Cerebellar nuclear complex (tissue), 1 donor: ENCODE data around the gene PRICKLE3.
"Not testable (repeated sequence)": the region's sequence is repeated elsewhere in the genome, so short reads cannot be mapped to it uniquely, and the experiment has no call there.

Experiments
- DNase-seq, 2 experiments: peaks; one replicate each; lab custom pipeline; 2025; lab: John Stamatoyannopoulos, UW

The PRICKLE3 gene

DNA sequence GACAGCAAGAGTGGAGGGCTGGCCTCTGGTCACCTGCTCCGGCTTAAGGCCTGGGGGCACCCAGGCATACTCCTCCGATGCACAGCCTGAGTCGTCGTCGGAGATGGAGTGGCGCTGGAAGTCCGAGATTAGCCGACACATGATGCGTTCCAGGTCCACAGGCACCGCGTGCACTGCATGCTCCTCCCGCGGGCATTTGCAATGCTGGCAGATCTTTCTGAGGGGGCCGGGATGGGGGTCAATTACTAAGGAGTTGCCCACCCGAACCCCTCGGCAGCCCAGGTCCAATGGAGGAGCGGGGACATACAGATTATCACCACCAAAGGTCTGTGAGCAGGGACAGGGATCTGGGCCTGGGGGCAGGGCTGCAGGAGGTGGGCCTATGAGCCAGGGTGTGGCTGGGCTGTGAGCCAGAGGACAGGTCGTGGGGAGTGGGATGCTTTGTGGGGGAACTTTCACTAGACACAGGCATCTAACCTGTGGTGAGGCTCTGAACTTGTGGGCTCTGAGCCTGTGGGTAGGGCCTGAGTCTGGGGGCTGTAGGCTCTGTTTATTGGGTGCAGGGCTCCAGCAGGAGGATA, 2.4 kb downstream of the PRICKLE3 start:
- no peak for DNase-seq

DNA sequence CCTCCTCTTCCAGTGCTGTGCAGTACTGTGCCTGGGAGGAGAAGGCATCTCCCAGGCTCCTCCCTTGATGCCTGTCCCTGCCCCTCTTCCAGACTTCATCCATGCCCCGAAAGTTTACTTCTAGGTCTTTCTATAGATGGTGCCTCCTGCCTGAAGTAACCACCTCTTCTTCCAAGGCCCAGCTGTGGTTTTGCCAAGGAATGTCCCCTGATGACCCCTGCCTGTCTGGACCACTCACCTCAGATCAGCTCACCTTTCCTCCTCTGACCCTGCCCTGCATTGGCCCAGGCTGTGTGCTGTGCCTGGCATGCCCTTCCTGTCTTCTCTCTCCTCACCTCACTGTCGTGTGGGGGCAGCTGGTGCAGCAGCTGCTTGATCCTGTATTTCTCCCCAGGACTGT, 6.8 kb downstream of the PRICKLE3 start:
- DNase-seq = no peak

DNA sequence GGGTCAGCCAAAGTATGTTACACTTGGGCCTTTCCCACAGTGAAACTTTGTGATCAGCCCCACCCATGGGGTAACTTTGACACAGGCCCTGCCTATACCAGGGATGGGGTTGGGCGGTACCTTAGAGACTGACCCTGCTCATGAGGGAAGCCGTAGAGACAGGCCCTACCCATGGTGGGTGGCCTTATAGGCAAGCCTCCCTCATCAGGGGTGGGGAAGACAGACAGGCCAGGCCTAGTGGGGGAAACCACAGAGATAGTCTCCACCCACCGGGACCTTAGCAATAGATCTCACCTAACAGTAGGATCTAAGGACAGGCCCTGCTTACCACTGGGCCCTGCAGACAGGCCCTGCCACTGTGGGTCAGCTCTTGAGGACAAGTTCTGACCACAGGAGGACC, 7.6 kb downstream of the PRICKLE3 start:
- no peak for DNase-seq

DNA sequence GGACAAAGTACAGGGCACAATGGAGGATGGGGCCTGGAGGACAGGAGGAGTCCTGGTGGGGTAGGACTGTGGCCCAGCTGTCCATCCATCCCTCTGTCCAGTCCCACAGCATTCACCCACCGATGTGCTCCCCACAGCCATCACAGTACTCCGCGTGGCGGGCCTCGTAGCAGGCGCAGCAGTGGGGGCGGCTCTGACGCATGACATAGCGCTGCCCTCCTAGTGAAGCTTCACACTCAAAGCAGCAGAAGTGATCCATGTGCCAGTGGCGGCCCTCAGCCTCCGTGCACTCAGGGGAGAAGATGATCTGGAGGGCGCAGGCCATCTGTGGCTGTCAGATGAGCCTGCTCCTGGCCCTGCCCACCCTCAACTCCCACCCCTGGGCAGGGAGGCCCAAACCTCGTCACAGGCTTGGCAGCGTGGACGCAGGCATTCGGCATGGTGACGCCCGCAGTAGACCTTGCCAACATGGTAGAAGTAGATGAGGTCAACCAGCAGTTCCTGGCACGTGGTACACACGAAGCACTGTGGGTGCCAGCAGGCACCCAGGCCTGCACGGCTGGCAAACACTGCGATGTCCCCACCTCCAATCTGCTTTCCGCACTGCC, 8.2 kb downstream of the PRICKLE3 start:
- no peak for DNase-seq

DNA sequence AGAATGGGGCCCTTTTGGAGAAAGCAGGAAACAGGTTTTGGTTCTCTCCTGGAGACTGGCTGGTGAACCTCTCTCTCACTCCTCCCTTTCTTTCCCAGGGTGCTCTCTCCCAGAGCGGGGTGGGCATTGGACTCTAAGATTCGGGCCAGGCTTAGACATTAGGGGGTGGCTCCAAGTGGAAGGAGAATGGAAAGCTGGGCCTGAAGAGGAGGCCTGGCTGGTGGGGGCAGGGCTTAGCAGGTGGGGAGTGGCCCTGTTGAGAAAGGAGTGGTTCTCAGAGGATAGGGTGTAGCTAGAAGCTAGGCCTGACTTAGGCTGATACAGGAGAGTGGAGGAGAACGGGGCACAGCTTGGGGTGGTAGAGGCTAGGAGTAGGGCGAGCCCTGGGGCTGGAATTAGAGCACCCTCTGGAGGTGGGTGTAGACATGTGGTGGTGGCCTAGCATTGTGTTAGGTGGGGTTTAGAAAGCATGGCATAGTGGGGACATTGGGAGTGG, 8.8 kb downstream of the PRICKLE3 start:
- no peak for DNase-seq

DNA sequence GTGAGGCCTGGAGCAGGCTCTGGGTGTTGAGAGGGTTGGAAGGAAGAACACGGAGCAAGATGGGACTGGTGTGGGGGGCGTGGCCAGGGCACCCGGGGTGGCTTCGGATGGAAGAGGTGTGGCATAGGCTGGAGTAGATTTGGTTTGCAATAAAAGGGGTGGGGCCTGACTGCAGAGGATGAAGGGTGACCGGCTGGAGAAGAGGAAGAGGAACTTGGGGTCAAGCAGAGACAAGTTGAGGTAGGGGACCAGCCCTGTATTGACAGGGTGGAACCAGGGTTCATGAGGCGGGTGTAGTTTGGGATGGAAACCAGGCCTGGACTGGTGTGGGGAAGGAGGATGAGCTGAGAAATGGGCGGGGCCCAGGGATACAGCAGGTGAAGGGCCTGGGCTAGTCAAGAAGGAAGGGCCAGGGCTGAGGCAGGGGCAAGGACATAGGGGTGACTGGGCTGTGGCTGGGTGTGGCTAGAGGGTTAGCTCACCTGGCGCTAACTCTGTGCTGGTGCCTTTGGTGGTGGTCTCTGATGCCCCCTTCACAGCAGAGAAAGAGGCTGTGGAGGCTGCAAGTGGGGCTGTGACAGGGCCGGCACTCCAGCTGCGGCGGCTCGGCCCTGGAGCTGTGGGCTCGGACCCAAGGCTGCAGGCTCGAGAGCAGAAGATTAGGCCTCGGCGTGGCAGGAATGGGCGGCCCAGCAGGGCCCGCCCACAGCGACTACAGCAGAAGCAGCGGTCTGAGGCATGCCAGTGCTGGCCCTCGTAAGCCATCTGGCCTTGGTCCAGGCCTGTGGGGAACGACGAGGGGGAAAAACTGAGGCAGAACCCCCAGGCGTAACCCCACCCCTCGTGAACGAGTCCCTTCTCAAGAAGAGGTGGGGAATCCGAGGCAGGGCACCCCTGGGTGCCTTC, 9.5 kb downstream of the PRICKLE3 start:
- no peak for DNase-seq

DNA sequence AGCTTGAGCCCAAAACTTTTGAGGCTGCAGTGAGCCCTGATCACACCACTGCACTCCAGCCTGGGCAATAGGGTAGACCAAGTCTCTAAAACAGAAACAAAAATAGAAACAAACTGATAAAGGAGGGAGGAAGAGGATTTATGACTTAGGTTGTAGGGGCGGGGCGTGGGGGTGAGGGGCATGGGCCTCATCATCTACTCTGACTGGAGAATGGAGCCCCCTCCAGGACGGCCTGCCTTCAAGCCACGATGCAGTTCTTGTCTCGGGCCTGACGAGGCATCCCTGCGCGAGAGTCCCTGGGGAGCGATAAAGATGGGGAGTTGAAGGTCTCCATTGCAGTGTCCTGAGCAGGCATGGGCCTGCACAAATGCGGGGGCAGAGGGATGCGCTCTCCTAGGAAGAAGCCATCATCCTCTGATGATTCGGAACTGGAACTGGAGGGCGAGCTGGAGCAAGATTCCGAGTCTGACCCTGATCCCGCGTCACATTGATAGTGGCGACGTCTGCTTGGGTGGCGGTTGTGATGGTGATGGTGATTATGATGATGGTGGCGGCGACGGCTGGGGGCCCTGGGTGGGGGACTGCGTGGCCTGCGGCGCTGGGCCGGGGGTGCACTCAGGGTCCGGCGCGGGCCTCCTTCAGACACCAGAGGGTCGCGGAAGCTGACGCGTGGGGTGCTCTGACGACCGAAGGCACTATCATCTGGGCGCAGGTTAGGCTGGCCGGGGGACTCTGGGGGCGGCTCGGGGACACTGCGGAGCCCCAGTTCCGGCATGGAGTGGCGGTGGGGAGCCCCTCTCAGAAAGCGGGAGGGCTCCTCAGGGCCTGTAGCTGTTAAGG, 10.5 kb downstream of the PRICKLE3 start:
- no peak for DNase-seq

DNA sequence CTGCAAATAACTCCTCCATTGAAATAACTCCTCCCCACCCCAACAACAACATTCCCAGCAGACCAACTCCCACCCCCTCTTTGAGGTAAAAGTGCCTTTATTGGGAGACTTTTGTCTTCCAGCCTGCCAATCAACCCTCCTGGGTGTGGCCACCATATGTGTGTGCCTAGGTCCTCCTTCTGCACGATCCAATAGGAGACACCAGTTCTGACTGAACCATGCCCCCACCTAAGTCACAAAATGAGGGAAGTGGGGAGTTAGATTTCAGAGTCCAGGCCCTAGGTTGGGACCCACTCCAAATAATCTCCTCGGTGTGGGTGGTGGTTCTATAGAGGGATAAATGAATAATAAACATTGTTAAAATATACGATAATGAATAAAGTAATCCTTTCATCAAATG, 11.4 kb downstream of the PRICKLE3 start:
- no peak for DNase-seq

DNA sequence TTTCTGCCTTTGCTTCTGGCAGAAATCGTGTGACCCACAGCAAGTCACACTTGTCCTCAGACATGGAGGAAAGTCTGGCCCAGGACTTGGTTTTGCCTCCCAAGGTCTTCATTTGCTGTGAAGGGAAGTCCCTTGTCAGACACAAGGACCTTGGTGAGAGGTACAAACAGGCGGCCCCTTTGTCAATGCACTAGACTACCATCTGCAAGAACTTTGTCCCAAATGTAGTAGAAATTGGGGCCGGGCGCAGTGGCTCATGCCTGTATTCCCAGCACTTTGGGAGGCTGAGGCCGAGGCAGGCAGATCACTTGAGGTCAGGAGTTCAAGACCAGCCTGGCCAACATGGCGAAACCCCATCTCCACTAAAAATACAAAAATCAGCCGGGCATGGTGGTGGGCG, 12.6 kb downstream of the PRICKLE3 start:
- not testable (repeated sequence) for DNase-seq

DNA sequence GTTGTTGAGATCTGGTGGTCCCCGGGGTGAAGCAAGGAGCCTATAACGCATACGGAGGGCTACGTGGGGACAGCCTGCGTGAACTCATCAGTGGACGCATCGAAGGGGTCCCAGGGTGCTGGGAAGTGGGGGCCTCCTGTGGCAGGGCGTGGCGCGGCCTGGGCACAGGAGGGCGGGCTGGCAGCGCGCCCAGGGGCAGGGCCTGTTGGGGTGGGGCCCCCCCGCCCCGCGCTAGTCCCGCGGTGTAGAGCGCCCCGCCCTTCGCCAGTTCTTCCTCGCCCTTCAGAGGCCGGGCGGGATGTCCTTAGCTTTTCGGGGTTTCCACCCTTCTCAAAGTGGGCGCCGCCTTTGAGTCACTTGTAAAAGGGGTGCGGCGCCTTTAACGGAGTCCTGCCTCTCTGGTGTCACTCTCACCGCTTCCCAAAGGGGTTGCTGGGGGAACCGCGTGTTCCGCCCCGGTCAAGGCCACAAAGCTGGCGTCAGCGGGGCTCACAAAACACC, 13.8 kb downstream of the PRICKLE3 start:
- DNase-seq = no peak

DNA sequence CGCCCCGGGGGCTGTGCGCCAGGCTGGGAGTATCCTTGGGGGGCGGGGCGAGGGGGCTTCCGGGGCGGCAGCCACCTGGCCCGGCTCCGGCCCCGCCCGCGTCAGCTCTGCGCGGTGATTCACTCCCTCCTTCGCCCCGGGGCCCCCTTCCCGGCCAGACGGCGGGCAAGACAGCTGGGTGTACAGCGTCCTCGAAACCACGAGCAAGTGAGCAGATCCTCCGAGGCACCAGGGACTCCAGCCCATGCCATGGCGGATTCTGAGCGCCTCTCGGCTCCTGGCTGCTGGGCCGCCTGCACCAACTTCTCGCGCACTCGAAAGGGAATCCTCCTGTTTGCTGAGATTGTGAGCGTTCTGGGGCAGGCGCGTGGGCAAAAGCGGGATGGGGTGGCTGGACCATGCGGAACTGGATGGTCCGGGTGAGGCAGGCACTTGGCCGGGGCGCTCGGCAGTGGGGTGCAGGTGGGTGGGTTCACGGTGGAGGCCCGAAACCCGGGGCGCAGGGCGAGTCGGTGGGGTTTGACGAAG, 14.4 kb downstream of the PRICKLE3 start, which contains the start of gene PLP2:
Gene PLP2, plus strand, starts transcription at position 147 of the 528 bp plus-strand sequence. Its CDS starts 103 bp downstream, at position 250.
- DNase-seq = no peak

DNA sequence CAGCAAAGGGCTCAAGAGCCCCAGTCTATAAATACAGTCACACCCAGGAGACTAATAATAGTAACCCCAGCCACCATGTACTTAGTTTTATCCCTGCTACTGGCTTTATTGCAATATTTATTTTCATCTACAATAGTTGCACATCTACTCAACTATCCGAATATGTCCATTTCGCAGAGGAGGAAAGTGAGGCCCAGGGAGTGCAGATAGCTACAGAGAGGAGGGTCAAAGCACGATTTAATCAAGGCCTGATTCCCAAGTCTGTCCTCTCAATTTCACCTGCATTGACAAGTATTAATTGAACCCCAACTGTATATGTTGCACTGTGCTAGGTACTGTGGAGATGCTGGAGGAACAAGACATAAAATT, 18.4 kb downstream of the PRICKLE3 start:
- DNase-seq = no peak

DNA sequence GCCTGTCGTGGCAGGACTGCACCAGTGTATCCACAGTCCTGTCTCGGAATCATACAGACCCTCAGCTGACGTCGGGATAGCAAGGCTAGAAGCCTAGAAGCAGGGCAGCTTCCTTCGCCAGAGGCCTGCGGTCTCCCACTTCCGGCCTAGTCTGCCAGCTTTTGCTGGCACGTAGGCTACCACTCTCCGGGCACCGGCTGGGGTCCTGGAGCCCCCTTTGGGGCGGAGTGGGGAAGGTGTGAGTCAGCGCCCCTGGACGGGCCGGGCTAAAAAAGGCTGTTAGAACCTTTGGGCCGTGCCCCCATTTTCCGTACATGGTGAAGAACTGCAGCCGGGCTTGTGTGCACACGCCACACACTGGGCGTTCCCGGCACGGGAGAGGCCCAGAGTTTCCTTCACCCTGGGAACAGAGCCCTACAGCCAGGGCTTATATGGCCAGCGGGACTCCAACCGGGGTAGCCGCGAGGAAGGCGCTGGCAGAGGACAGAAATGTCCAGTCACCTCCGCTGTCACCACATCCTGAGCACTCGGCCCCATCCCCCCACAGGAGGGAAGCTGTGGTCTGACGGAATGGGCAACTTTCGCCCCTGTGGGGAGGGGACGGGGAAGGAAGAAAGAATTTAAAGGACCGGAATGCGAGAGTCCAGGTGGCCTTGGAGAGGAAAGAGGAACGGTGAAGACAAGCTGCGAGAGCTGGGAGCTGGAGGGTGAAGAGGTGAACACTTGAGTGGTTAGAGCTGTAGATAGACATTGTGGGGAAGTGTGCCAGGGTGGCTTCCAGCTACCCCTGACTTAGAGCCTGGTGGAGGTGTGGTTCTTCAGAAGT, 19.0 kb downstream of the PRICKLE3 start:
- no peak for DNase-seq

DNA sequence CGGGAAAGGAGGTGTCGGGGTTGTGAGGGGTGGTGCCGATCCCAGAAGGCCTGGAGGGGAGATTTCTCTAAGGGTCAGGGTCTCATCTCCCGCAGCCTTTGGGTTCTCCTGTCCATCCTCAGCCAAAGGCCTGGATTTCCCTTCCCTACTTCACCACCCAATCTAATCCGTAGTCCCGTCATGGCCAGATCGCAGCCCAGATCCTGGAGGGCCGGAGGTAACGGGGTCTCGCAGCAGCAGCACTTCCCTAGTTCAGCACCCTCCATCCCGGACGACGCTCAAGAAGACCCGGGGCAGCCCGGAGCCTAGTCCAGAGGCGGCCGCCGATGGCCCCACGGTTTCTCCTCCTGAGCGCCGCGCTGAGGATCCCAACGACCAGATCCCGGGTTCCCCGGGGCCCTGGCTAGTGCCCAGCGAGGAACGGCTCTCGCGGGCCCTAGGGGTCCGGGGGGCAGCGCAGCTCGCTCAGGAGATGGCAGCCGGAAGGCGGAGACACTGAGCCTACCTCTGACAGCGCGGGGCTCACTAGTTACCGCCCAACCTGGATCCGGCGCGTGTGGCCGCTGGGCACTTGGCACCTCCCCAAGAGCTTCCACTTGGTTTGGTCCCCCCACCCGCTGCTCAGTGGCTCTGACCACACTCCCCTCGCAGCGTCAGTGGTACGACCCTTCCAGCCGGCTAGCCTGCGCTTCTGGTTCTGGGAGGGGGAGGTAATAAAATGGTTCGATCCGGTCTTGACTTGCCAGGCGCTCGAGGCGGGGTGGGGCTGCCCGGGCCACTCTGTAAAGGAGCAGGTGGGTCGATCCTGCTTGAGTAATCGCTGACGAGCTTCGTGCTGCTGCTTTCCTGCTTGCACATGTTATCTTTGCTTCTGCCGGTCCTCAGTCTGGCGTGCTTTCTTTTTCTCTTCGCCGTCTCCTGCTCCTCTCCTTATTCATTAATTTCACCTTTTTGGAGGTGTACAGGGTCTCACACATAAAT, 20.0 kb downstream of the PRICKLE3 start:
- DNase-seq = peak; percentile 70 to 78

DNA sequence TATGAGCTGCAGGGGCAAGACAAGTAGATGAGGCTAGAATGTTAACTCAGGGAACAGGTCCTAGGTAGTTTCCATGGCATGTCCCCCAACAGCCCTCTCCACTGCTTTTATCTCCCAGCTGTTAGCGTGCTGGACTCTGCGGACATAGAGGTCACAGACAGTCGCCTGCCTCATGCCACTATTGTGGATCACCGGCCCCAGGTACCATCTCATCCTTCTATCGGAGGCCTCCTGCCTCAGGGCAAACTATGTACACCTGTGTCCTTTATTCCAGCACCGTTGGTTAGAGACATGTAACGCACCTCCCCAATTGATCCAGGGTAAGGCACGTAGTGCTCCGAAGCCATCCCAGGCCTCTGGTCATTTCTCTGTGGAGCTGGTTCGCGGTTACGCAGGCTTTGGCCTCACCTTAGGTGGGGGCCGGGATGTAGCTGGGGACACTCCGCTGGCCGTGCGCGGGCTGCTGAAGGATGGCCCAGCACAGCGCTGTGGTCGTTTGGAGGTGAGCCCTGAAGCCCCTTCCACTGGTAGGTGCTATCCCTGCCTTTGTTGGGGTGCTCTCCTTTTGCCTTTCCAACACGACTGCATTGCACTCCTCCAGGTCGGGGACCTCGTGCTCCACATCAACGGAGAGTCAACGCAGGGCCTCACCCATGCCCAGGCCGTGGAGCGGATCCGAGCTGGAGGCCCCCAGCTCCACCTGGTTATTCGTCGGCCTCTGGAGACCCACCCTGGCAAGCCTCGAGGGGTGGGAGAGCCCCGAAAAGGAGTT, 21.4 kb downstream of the PRICKLE3 start:
- no peak for DNase-seq

DNA sequence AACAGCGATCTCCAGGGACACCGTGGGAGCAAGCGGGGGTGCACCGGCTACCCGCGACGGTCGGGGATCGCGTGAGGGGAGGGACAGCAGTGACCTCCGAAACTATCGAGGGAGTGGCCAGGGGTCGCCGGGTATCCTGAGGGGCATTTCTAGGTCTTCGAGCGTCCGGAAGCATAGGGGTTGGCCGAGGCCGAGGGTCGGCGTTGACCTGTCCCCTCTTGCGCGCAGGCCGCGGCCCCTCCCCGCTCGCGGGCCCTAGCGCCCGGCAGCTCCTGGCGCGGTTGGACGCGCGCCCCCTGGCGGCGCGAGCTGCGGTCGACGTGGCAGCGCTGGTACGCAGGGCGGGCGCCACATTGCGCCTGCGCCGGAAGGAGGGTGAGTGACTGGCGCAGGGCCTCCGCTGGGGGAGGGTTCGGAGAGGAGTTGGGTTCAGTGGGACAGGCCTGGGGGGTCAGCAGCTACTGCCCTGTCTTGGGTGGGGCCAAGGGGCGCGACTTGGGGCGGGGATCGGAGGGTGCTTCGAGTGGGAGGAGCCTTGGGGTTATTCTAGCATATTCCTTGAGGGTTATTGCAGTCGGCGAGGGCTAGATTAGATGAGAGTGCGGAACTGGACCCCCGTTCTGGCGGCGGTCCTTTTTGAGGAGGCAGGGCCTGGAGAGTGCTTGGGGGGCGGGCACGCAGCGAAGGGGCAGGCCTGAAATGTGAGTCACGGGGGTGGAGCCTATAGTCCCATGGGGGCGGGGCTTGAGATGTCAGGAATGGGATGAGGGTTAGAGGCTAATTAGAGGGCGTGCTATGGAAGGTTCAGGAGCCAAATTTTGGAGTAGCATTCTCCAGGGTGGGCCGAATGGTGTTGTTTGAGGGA, 22.4 kb downstream of the PRICKLE3 start:
- peak in 1 of 2 experiments; percentile 29 for DNase-seq

DNA sequence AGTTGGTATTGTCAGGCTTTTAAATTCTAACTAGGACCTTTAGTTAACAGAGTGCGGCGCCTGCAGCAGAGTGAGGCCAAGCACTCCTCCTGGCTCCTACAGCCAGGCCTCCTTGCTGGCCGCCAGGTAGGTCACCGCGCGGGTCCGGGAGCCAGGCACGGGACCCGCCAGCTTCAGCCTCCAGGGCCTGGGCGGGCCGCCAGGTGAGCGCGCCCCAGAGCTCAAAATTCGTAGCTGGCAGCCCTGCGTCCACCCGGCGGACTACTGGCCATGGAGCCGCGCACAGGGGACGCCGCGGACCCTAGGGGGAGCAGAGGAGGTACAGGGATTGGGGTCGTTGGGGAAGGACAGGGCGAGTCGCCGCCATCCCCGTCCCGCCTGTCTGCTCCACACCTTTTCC, 23.6 kb downstream of the PRICKLE3 start, which contains the start of gene MAGIX:
Gene MAGIX, plus strand, starts transcription at position 139 of the 400 bp plus-strand sequence. Its CDS starts 132 bp downstream, at position 271.
- no peak for DNase-seq
